K562 (cell line): ENCODE results near the gene HHATL. TPM values are rescaled to one million over a fixed set of nuclear protein-coding genes. Genes with fewer than 3 reads are reported as not detected.

Experiments
- ATAC-seq: fragments of 200-7000 bp; cut with Tn5 transposase; 3 replicates; pipeline ENCODE4 v1.9.1; 2020; ENCODE audit warnings: moderate library complexity
- BruUV-seq: library from RNA; stranded (reverse); fragments of 400-500 nt; replicated peaks from 2 replicates; lab custom pipeline; 2021; lab: Mats Ljungman, UMichigan
- CTCF ChIA-PET: fragments of 300-600 bp; formaldehyde crosslinking; extraction: SDS; loops from one replicate; lab custom pipeline; 2021; ENCODE audit warnings: low intra/inter-chr PET ratio; lab: Yijun Ruan, JAX
- POLR2A ChIA-PET: fragments of 300-600, 350-650 bp; sonication (Branson Sonifier 250); formaldehyde crosslinking; extraction: SDS; loops from one replicate; lab custom pipeline; 2021; ENCODE audit warnings: antibody characterized with exemption, inconsistent platforms; lab: Yijun Ruan, JAX
- DNase-seq, 4 experiments: peaks; one replicate each; pipeline versions ENCODE4 v3.0.0 to v3.0.0-alpha.2; 2011 to 2018; ENCODE audit warnings: low spot score in 3 of 4, mixed read lengths in 3 of 4; ENCODE audit errors: extremely low read depth in 1 of 4
- FAIRE-seq: peaks from 2 replicates; lab custom pipeline; 2011; peaks lifted over from hg19 to GRCh38; lab: Jason Lieb, UNC
- H2AFZ ChIP-seq: 2 replicates; pipeline ENCODE4 v1.6.0; 2011; ENCODE audit warnings: low read depth, low read length, control low read depth, inconsistent platforms
- H3K27ac ChIP-seq: fragments of 200-600 bp; 3 replicates; pipeline ENCODE4 v1.8.0; 2011; ENCODE audit warnings: low read depth, mild to moderate bottlenecking, control low read depth, inconsistent platforms, low read length, moderate library complexity, mixed read lengths; ENCODE audit errors: extremely low read depth
- H3K27me3 ChIP-seq, 2 experiments: fragments of 300-600 bp in 1 of 2; 2 replicates in 1 of 2; 3 replicates in 1 of 2; pipeline versions ENCODE4 v1.6.0 to v1.8.0; 2011; ENCODE audit warnings: inconsistent platforms in 2 of 2, low read length in 2 of 2, mild to moderate bottlenecking in 1 of 2, mixed read lengths in 1 of 2, moderate library complexity in 1 of 2; ENCODE audit not compliant: control insufficient read depth in 2 of 2, insufficient read depth in 2 of 2
- H3K36me3 ChIP-seq: fragments of 300-600 bp; 3 replicates; pipeline ENCODE4 v1.8.0; 2011; ENCODE audit warnings: mild to moderate bottlenecking, low read length, inconsistent platforms; ENCODE audit not compliant: control insufficient read depth, insufficient read depth
- H3K4me1 ChIP-seq, 2 experiments: fragments of 200-600 bp in 1 of 2; replicated peaks in 1 of 2; 2 replicates in 1 of 2; 3 replicates in 1 of 2; pipeline versions ENCODE4 v1.5.1 to v1.8.0; 2011; ENCODE audit warnings: inconsistent platforms in 2 of 2, low read length in 2 of 2, mild to moderate bottlenecking in 1 of 2, mixed read lengths in 1 of 2, moderate library complexity in 1 of 2; ENCODE audit not compliant: control insufficient read depth in 2 of 2, insufficient read depth in 2 of 2
- H3K4me2 ChIP-seq: 2 replicates; pipeline ENCODE4 v1.6.1; 2011; ENCODE audit warnings: low read length, control low read depth, inconsistent platforms, mixed read lengths; ENCODE audit not compliant: insufficient read depth
- H3K4me3 ChIP-seq: fragments of 200-600 bp; sonication (generic), shearing (Covaris generic); 2 replicates; pipeline ENCODE4 v1.5.1; 2016; ENCODE audit warnings: control low read depth, inconsistent platforms
- H3K79me2 ChIP-seq: fragments of 200-600 bp; 3 replicates; pipeline ENCODE4 v1.8.0; 2011; ENCODE audit warnings: low read length, inconsistent platforms; ENCODE audit not compliant: control insufficient read depth, insufficient read depth
- H3K9ac ChIP-seq, 2 experiments: 2 replicates each; pipeline versions ENCODE4 v1.6.0 to v1.6.1; 2011; ENCODE audit warnings: low read depth in 2 of 2, low read length in 2 of 2, control low read depth in 1 of 2, inconsistent platforms in 1 of 2, mild to moderate bottlenecking in 1 of 2, mixed read lengths in 1 of 2; ENCODE audit not compliant: insufficient read depth in 1 of 2
- H3K9me1 ChIP-seq: one replicate; pipeline ENCODE4 v1.6.0; 2011; ENCODE audit warnings: inconsistent platforms, mild to moderate bottlenecking, low read length, moderate library complexity; ENCODE audit not compliant: control insufficient read depth, insufficient read depth
- H3K9me3 ChIP-seq: replicated peaks from 2 replicates; pipeline ENCODE4 v1.5.1; 2011; ENCODE audit warnings: low read depth, low read length, inconsistent platforms; ENCODE audit not compliant: control insufficient read depth, insufficient read depth
- H4K20me1 ChIP-seq: replicated peaks from 2 replicates; pipeline ENCODE4 v1.6.1; 2011; ENCODE audit warnings: low read length, inconsistent platforms, mixed read lengths; ENCODE audit not compliant: control insufficient read depth, insufficient read depth
- SIX5 ChIP-seq, 2 experiments: IDR thresholded peaks; 2 replicates each; pipeline ENCODE4 v1.6.1; 2011; ENCODE audit warnings: low read length in 2 of 2, borderline replicate concordance in 1 of 2, low read depth in 1 of 2, mild to moderate bottlenecking in 1 of 2, moderate library complexity in 1 of 2; ENCODE audit not compliant: insufficient read depth in 1 of 2
- TEAD2 ChIP-seq: fragments of 450-650 bp; IDR thresholded peaks from 2 replicates; pipeline ENCODE4 v1.6.1; 2016; ENCODE audit warnings: missing genetic modification characterization, control low read depth, missing compliant biosample characterization
- WGBS: fragments of 100-300 bp; shearing (Covaris generic); methylation state at CpG from one replicate; pipeline ENCODE4 v1.1.6; 2016; ENCODE audit warnings: low coverage, mixed read lengths; ENCODE audit not compliant: insufficient coverage; ENCODE audit errors: missing lambda C conversion rate; 5-methylcytosine and 5-hydroxymethylcytosine counted together
- in situ Hi-C: fragments of 300-500 bp; cut with MboI; formaldehyde crosslinking; loops from 4 replicates; pipeline ENCODE4 v1.15.0; 2018; ENCODE audit warnings: inconsistent platforms, mixed read lengths
- intact Hi-C: fragments of 100-400 bp; cut with micrococcal nuclease; formaldehyde crosslinking; loops from 2 replicates; pipeline ENCODE4 v1.14.2; 2022
- polyA plus RNA-seq, 8 experiments: library from polyadenylated mRNA; depleted of rRNA in 4 of 8; stranded (reverse) in 5 of 8; unstranded in 3 of 8; fragments of >200 nt; fragmentation: Nextera tagmentation in 2 of 8; fragmentation: Illumina TruSeq in 1 of 8; extraction: Ambion mirVana in 2 of 8; extraction: Trizol in 1 of 8; gene quantifications; 2 replicates each; pipeline versions ENCODE4 v1.2.1 to v1.2.3, GENCODE V29; 2011 to 2014; ENCODE audit warnings: inconsistent platforms in 1 of 8, missing spikeins in 1 of 8
- total RNA-seq, 7 experiments: library from RNA; depleted of rRNA in 6 of 7; stranded (reverse); fragments of >200 nt in 6 of 7; fragmentation: Illumina TruSeq in 2 of 7; extraction: Trizol in 2 of 7; gene quantifications; 2 replicates each; pipeline versions ENCODE4 v1.2.1 to v1.2.3, GENCODE V29; 2011 to 2021; ENCODE audit warnings: low replicate concordance in 1 of 7

HHATL gene
- total and polyA plus RNA-seq, 9 of the 15 experiments (the other 6 are each of a cell fraction or from before 2014, with no cell fraction given): not detected

GRCh38 chr3:42647821-42648459, 54.7 kb downstream of the HHATL start:
- H3K27ac ChIP-seq: no peak overlapping the region
- no peak overlapping the region for H2AFZ ChIP-seq
- POLR2A ChIA-PET: interaction anchor here (0.9 to 1.3 kb wide), 5 partner anchors 8 to 24 kb away, joined by 3 to 4 read pairs (median 3); no protein-coding TSS in a partner anchor
- FAIRE-seq: no peak
- WGBS: 72% methylated on average over 5 of the region's 5 CpGs
- CTCF ChIA-PET: no interaction called here
- no peak overlapping the region for H3K9ac ChIP-seq
- no peaks in the 10 kb centered on the region for H3K79me2 ChIP-seq
- in situ Hi-C loops: no loop called here
- ATAC-seq: no peak
- H3K4me2 ChIP-seq: no peak overlapping the region
- H3K36me3 ChIP-seq: peaks cover 60% of the 10 kb centered on the region
- DNase-seq: no peak
- no peaks in the 10 kb centered on the region for H3K9me3 ChIP-seq
- no peak overlapping the region for H3K4me3 ChIP-seq
- H3K9me1 ChIP-seq: peaks cover 4% of the 10 kb centered on the region
- H3K27me3 ChIP-seq: no peaks in the 10 kb centered on the region
- no peaks in the 10 kb centered on the region for H4K20me1 ChIP-seq
- intact Hi-C loops: no loop called here
- H3K4me1 ChIP-seq: peaks cover 5 to 11% of the 10 kb centered on the region in 2 experiments
- TF ChIP-seq TEAD2: no peak
- 0 out of 4 replicates have a peak, but pooled peaks of 1 of the 2 experiments have one; percentile 15 for TF ChIP-seq SIX5 (IDR thresholded peaks at IDR 0.05; ENCODE audit: borderline replicate concordance in 1 of 2, insufficient read depth in 1 of 2, low read depth in 1 of 2, low read length in 2 of 2)
- TSS peak; percentile 30 for BruUV-seq

Other genes starting within 250 kb of the HHATL start
Only the 7 nearest of the 11 such genes appear.
- 51.4 and 75.9 TPM in 2 replicates for gene SS18L2, start 111.9 kb downstream of the HHATL start, total RNA-seq (2014; rRNA removed)
- gene SS18L2, start 111.9 kb downstream of the HHATL start, total RNA-seq (2014; rRNA removed; fragmentation: Illumina TruSeq; extraction: Trizol): 70.0 and 77.2 TPM in 2 replicates
- 65.6 and 78.0 TPM in 2 replicates for gene SS18L2, start 111.9 kb downstream of the HHATL start, total RNA-seq (2015; rRNA removed; fragmentation: Illumina TruSeq; extraction: Trizol)
- gene SS18L2, start 111.9 kb downstream of the HHATL start, total RNA-seq (2021): 68.6 and 77.8 TPM in 2 replicates
- 117 and 144 TPM in 2 replicates for gene SS18L2, start 111.9 kb downstream of the HHATL start, polyA plus RNA-seq (2011; rRNA removed)
- 72.2 and 78.0 TPM in 2 replicates for gene SS18L2, start 111.9 kb downstream of the HHATL start, polyA plus RNA-seq (2014; fragmentation: Illumina TruSeq; extraction: Trizol)
- 100 to 1,000 TPM; 275 to 324 TPM for gene SS18L2, start 111.9 kb downstream of the HHATL start, polyA plus RNA-seq (2014; fragmentation: Nextera tagmentation; extraction: Ambion mirVana)
- 99.2 and 99.4 TPM in 2 replicates for gene SS18L2, start 111.9 kb downstream of the HHATL start, polyA plus RNA-seq (2014; rRNA removed)
- gene NKTR, start 102.1 kb downstream of the HHATL start, total RNA-seq (2014; rRNA removed): 48.0 and 51.5 TPM in 2 replicates
- gene NKTR, start 102.1 kb downstream of the HHATL start, total RNA-seq (2014; rRNA removed; fragmentation: Illumina TruSeq; extraction: Trizol): 117 and 120 TPM in 2 replicates
- gene NKTR, start 102.1 kb downstream of the HHATL start, total RNA-seq (2015; rRNA removed; fragmentation: Illumina TruSeq; extraction: Trizol): 94.1 and 104 TPM in 2 replicates
- 67.4 and 70.3 TPM in 2 replicates for gene NKTR, start 102.1 kb downstream of the HHATL start, total RNA-seq (2021)
- 123 and 130 TPM in 2 replicates for gene NKTR, start 102.1 kb downstream of the HHATL start, polyA plus RNA-seq (2011; rRNA removed)
- gene NKTR, start 102.1 kb downstream of the HHATL start, polyA plus RNA-seq (2014; fragmentation: Illumina TruSeq; extraction: Trizol): 76.5 and 95.7 TPM in 2 replicates
- 10 to 100 TPM; 19.7 to 30.2 TPM for gene NKTR, start 102.1 kb downstream of the HHATL start, polyA plus RNA-seq (2014; fragmentation: Nextera tagmentation; extraction: Ambion mirVana)
- gene NKTR, start 102.1 kb downstream of the HHATL start, polyA plus RNA-seq (2014; rRNA removed): 84.5 and 92.6 TPM in 2 replicates
- 3.4 and 5.0 TPM in 2 replicates for gene ZBTB47, start 49.1 kb downstream of the HHATL start, total RNA-seq (2014; rRNA removed)
- gene ZBTB47, start 49.1 kb downstream of the HHATL start, total RNA-seq (2014; rRNA removed; fragmentation: Illumina TruSeq; extraction: Trizol): 0.45 and 0.58 TPM in 2 replicates
- 1.8 and 1.9 TPM in 2 replicates for gene ZBTB47, start 49.1 kb downstream of the HHATL start, total RNA-seq (2015; rRNA removed; fragmentation: Illumina TruSeq; extraction: Trizol)
- 2.9 and 4.6 TPM in 2 replicates for gene ZBTB47, start 49.1 kb downstream of the HHATL start, total RNA-seq (2021)
- gene ZBTB47, start 49.1 kb downstream of the HHATL start, polyA plus RNA-seq (2011; rRNA removed): 1.7 and 2.2 TPM in 2 replicates
- 1.6 and 2.3 TPM in 2 replicates for gene ZBTB47, start 49.1 kb downstream of the HHATL start, polyA plus RNA-seq (2014; fragmentation: Illumina TruSeq; extraction: Trizol)
- under 1 TPM in 1 of 2 experiments, not detected in 1; 0.11 TPM for gene ZBTB47, start 49.1 kb downstream of the HHATL start, polyA plus RNA-seq (2014; fragmentation: Nextera tagmentation; extraction: Ambion mirVana)
- gene ZBTB47, start 49.1 kb downstream of the HHATL start, polyA plus RNA-seq (2014; rRNA removed): 2.7 and 2.9 TPM in 2 replicates
- gene KLHL40, start 17.3 kb downstream of the HHATL start, total RNA-seq (2014; rRNA removed): not detected in 2 replicates
- gene KLHL40, start 17.3 kb downstream of the HHATL start, total RNA-seq (2014; rRNA removed; fragmentation: Illumina TruSeq; extraction: Trizol): not detected in 2 replicates
- gene KLHL40, start 17.3 kb downstream of the HHATL start, total RNA-seq (2015; rRNA removed; fragmentation: Illumina TruSeq; extraction: Trizol): not detected in 2 replicates
- not detected in 2 replicates for gene KLHL40, start 17.3 kb downstream of the HHATL start, total RNA-seq (2021)
- not detected in 2 replicates for gene KLHL40, start 17.3 kb downstream of the HHATL start, polyA plus RNA-seq (2011; rRNA removed)
- gene KLHL40, start 17.3 kb downstream of the HHATL start, polyA plus RNA-seq (2014; fragmentation: Illumina TruSeq; extraction: Trizol): not detected in 2 replicates
- gene KLHL40, start 17.3 kb downstream of the HHATL start, polyA plus RNA-seq (2014; fragmentation: Nextera tagmentation; extraction: Ambion mirVana): not detected
- gene KLHL40, start 17.3 kb downstream of the HHATL start, polyA plus RNA-seq (2014; rRNA removed): not detected in 2 replicates
- 0.53 and 0.68 TPM in 2 replicates for gene CCDC13, start 70.5 kb upstream of the HHATL start, total RNA-seq (2014; rRNA removed)
- 0.67 TPM in 1 of 2 replicates, not detected in the other for gene CCDC13, start 70.5 kb upstream of the HHATL start, total RNA-seq (2014; rRNA removed; fragmentation: Illumina TruSeq; extraction: Trizol)
- gene CCDC13, start 70.5 kb upstream of the HHATL start, total RNA-seq (2015; rRNA removed; fragmentation: Illumina TruSeq; extraction: Trizol): 0.26 and 0.54 TPM in 2 replicates
- 0.24 and 0.49 TPM in 2 replicates for gene CCDC13, start 70.5 kb upstream of the HHATL start, total RNA-seq (2021)
- 0.22 TPM in 1 of 2 replicates, not detected in the other for gene CCDC13, start 70.5 kb upstream of the HHATL start, polyA plus RNA-seq (2011; rRNA removed)
- 0.28 and 0.29 TPM in 2 replicates for gene CCDC13, start 70.5 kb upstream of the HHATL start, polyA plus RNA-seq (2014; fragmentation: Illumina TruSeq; extraction: Trizol)
- gene CCDC13, start 70.5 kb upstream of the HHATL start, polyA plus RNA-seq (2014; fragmentation: Nextera tagmentation; extraction: Ambion mirVana): under 1 TPM; 0.20 to 0.70 TPM
- gene CCDC13, start 70.5 kb upstream of the HHATL start, polyA plus RNA-seq (2014; rRNA removed): 0.48 and 0.89 TPM in 2 replicates
- gene HIGD1A, start 101.7 kb upstream of the HHATL start, total RNA-seq (2014; rRNA removed): 136 and 165 TPM in 2 replicates
- 333 and 382 TPM in 2 replicates for gene HIGD1A, start 101.7 kb upstream of the HHATL start, total RNA-seq (2014; rRNA removed; fragmentation: Illumina TruSeq; extraction: Trizol)
- gene HIGD1A, start 101.7 kb upstream of the HHATL start, total RNA-seq (2015; rRNA removed; fragmentation: Illumina TruSeq; extraction: Trizol): 257 and 291 TPM in 2 replicates
- 183 and 189 TPM in 2 replicates for gene HIGD1A, start 101.7 kb upstream of the HHATL start, total RNA-seq (2021)
- gene HIGD1A, start 101.7 kb upstream of the HHATL start, polyA plus RNA-seq (2011; rRNA removed): 218 and 362 TPM in 2 replicates
- 369 and 398 TPM in 2 replicates for gene HIGD1A, start 101.7 kb upstream of the HHATL start, polyA plus RNA-seq (2014; fragmentation: Illumina TruSeq; extraction: Trizol)
- 1,000 to 10,000 TPM; 1,116 to 1,185 TPM for gene HIGD1A, start 101.7 kb upstream of the HHATL start, polyA plus RNA-seq (2014; fragmentation: Nextera tagmentation; extraction: Ambion mirVana)
- 331 and 362 TPM in 2 replicates for gene HIGD1A, start 101.7 kb upstream of the HHATL start, polyA plus RNA-seq (2014; rRNA removed)
- 0.08 and 0.32 TPM in 2 replicates for gene ACKR2, start 106.6 kb upstream of the HHATL start, total RNA-seq (2014; rRNA removed)
- gene ACKR2, start 106.6 kb upstream of the HHATL start, total RNA-seq (2014; rRNA removed; fragmentation: Illumina TruSeq; extraction: Trizol): 0.29 TPM in 2 replicates
- gene ACKR2, start 106.6 kb upstream of the HHATL start, total RNA-seq (2015; rRNA removed; fragmentation: Illumina TruSeq; extraction: Trizol): 0.15 TPM in 1 of 2 replicates, not detected in the other
- 0.69 and 0.85 TPM in 2 replicates for gene ACKR2, start 106.6 kb upstream of the HHATL start, total RNA-seq (2021)
- gene ACKR2, start 106.6 kb upstream of the HHATL start, polyA plus RNA-seq (2011; rRNA removed): 0.57 and 0.74 TPM in 2 replicates
- 0.15 and 0.39 TPM in 2 replicates for gene ACKR2, start 106.6 kb upstream of the HHATL start, polyA plus RNA-seq (2014; fragmentation: Illumina TruSeq; extraction: Trizol)
- under 1 TPM; 0.03 to 0.21 TPM for gene ACKR2, start 106.6 kb upstream of the HHATL start, polyA plus RNA-seq (2014; fragmentation: Nextera tagmentation; extraction: Ambion mirVana)
- gene ACKR2, start 106.6 kb upstream of the HHATL start, polyA plus RNA-seq (2014; rRNA removed): 0.07 and 0.11 TPM in 2 replicates